ENCODE measurements around the gene CA5A.
A peak's percentile ranks its signal among the peaks of the same experiment; 100 is the strongest.
"Not testable (repeated sequence)": the region's sequence is repeated elsewhere in the genome, so short reads cannot be mapped to it uniquely, and the experiment has no call there.

DNA sequence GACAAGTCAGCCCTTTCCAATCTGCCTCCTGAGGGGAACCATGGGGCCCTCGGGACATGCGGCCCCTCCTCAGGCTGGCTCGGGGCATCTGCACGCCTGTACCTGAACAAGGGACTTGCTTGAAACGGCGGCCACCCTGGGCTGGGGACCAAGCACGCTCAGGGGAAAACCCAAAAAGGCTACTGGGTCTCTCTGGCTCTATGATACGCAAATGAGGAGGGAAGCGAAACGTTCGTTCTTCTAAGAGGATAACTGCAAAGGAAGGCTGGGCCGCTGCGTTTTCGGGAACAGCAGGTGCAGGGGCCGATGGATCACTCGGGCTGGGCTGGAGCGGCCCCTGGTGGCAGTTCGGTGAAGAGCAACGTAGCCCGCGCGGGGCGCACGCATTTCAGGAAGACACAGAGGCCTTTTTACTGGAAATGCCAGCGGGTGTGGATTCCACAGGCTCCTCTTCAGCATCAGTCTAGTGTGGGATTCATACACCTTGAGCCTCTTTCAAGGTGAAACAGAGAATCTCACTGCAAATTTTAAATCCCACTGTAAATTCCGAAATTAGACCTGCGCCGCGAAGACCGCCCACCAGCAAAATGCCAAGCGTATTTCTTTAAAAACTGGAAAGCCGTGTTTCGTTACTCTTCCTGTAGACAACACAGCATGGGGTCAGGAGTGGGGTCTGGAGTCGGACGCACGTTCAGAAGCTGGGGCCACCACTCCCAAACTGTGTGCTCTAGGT, 27.0 kb downstream of the CA5A start:
- TF ChIP-seq, protein P1, sequence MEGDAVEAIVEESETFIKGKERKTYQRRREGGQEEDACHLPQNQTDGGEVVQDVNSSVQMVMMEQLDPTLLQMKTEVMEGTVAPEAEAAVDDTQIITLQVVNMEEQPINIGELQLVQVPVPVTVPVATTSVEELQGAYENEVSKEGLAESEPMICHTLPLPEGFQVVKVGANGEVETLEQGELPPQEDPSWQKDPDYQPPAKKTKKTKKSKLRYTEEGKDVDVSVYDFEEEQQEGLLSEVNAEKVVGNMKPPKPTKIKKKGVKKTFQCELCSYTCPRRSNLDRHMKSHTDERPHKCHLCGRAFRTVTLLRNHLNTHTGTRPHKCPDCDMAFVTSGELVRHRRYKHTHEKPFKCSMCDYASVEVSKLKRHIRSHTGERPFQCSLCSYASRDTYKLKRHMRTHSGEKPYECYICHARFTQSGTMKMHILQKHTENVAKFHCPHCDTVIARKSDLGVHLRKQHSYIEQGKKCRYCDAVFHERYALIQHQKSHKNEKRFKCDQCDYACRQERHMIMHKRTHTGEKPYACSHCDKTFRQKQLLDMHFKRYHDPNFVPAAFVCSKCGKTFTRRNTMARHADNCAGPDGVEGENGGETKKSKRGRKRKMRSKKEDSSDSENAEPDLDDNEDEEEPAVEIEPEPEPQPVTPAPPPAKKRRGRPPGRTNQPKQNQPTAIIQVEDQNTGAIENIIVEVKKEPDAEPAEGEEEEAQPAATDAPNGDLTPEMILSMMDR (IDR thresholded peaks at IDR 0.05), result peak; percentile 75 to 92 (median 86)
- not testable (repeated sequence) for TF ChIP-seq POLR2A (IDR thresholded peaks at IDR 0.05)

Data from heart left ventricle (tissue), 13 donors.